ENCODE measurements around the gene NRL.

The NRL gene

GRCh38 chr14:24150993-24151392 lies 36.2 kb upstream of the NRL start:
- TF ChIP-seq CTCF (IDR thresholded peaks at IDR 0.05; ENCODE audit: low read length) (no peak), EZH2 (optimal IDR thresholded peaks at IDR 0.05; ENCODE audit: low read depth, low read length) (no peak), EZH2phosphoT487 (IDR thresholded peaks at IDR 0.05; ENCODE audit: low read length) (no peak)
- H3K27ac ChIP-seq (ENCODE audit: low read length): no peak overlapping the region
- peaks cover 5% of the 10 kb centered on the region; the same call in 1 of the 2 replicates for H3F3A ChIP-seq (ENCODE audit: insufficient read depth, low read length)
- H3K4me3 ChIP-seq (ENCODE audit: low read length): no peak overlapping the region
- no peaks in the 10 kb centered on the region for H3K36me3 ChIP-seq (replicated peaks; ENCODE audit: insufficient read depth, low read length)
- H3K9me3 ChIP-seq (replicated peaks; ENCODE audit: insufficient read depth, low read length): no peaks in the 10 kb centered on the region
- no peaks in the 10 kb centered on the region for H4K20me1 ChIP-seq (ENCODE audit: insufficient read depth, low read length)
- no peak overlapping the region for H3K4me2 ChIP-seq (ENCODE audit: low read depth, low read length)
- no peaks in the 10 kb centered on the region for H3K27me3 ChIP-seq (replicated peaks; ENCODE audit: insufficient read depth, low read length)
- H3K4me1 ChIP-seq (ENCODE audit: low read length): peaks cover 7% of the 10 kb centered on the region
- no peak overlapping the region for H3K9ac ChIP-seq (ENCODE audit: low read length)
- H3K9me2 ChIP-seq (replicated peaks; ENCODE audit: insufficient read depth, low read length): no peaks in the 10 kb centered on the region
- H2AFZ ChIP-seq (ENCODE audit: low read length): no peak overlapping the region
- no peak for DNase-seq
- H3K79me2 ChIP-seq (ENCODE audit: low read length): peaks cover 24% of the 10 kb centered on the region

- Histone ChIP-seq H2AFZ (ENCODE audit: low read length) (no peak overlapping the region), H3K9me2 (replicated peaks; ENCODE audit: insufficient read depth, low read length) (no peaks in the 10 kb centered on the region), H3K9ac (ENCODE audit: low read length) (no peak overlapping the region), H3K27ac (ENCODE audit: low read length) (no peak overlapping the region), H3K9me3 (replicated peaks; ENCODE audit: insufficient read depth, low read length) (no peaks in the 10 kb centered on the region), H3K4me1 (ENCODE audit: low read length) (peaks cover 8% of the 10 kb centered on the region), H3K27me3 (replicated peaks; ENCODE audit: insufficient read depth, low read length) (no peaks in the 10 kb centered on the region), H3F3A (ENCODE audit: insufficient read depth, low read length) (peaks cover 5% of the 10 kb centered on the region; the same call in 1 of the 2 replicates), H3K4me2 (ENCODE audit: low read depth, low read length) (no peak overlapping the region), H3K36me3 (replicated peaks; ENCODE audit: insufficient read depth, low read length) (no peaks in the 10 kb centered on the region), H3K4me3 (ENCODE audit: low read length) (no peak overlapping the region), H3K79me2 (ENCODE audit: low read length) (peaks cover 28% of the 10 kb centered on the region), H4K20me1 (ENCODE audit: insufficient read depth, low read length) (no peaks in the 10 kb centered on the region)
- TF ChIP-seq CTCF (IDR thresholded peaks at IDR 0.05; ENCODE audit: low read length) (no peak), EZH2phosphoT487 (IDR thresholded peaks at IDR 0.05; ENCODE audit: low read length) (no peak), EZH2 (optimal IDR thresholded peaks at IDR 0.05; ENCODE audit: low read depth, low read length) (no peak)
- no peak for DNase-seq
Observed at GRCh38 chr14:24150567-24150966, 35.8 kb upstream of the NRL start.

- Histone ChIP-seq H3K27me3 (replicated peaks; ENCODE audit: insufficient read depth, low read length) (no peaks in the 10 kb centered on the region), H3K9me3 (replicated peaks; ENCODE audit: insufficient read depth, low read length) (no peaks in the 10 kb centered on the region), H3K36me3 (replicated peaks; ENCODE audit: insufficient read depth, low read length) (no peaks in the 10 kb centered on the region), H3K27ac (ENCODE audit: low read length) (no peak overlapping the region), H3K4me3 (ENCODE audit: low read length) (no peak overlapping the region), H3K4me1 (ENCODE audit: low read length) (peaks cover 11% of the 10 kb centered on the region), H4K20me1 (ENCODE audit: insufficient read depth, low read length) (no peaks in the 10 kb centered on the region), H3K4me2 (ENCODE audit: low read depth, low read length) (no peak overlapping the region), H3K79me2 (ENCODE audit: low read length) (peaks cover 33% of the 10 kb centered on the region), H2AFZ (ENCODE audit: low read length) (no peak overlapping the region), H3K9me2 (replicated peaks; ENCODE audit: insufficient read depth, low read length) (no peaks in the 10 kb centered on the region), H3K9ac (ENCODE audit: low read length) (no peak overlapping the region), H3F3A (ENCODE audit: insufficient read depth, low read length) (peaks cover 5% of the 10 kb centered on the region; the same call in 1 of the 2 replicates)
- TF ChIP-seq EZH2 (optimal IDR thresholded peaks at IDR 0.05; ENCODE audit: low read depth, low read length) (no peak), CTCF (IDR thresholded peaks at IDR 0.05; ENCODE audit: low read length) (no peak), EZH2phosphoT487 (IDR thresholded peaks at IDR 0.05; ENCODE audit: low read length) (no peak)
- no peak for DNase-seq
Observed at GRCh38 chr14:24150061-24150460, 35.3 kb upstream of the NRL start.

Data from MM.1S (cell line).